HG03066 (cell line): Measurements from ENCODE around the gene TMOD1.

Experiments
- ATAC-seq: cut with Tn5 transposase; IDR thresholded peaks from one replicate; pipeline ENCODE4 v1.9.1; 2021; ENCODE audit warnings: low read depth; ENCODE audit not compliant: unreplicated experiment

The TMOD1 gene

GRCh38 chr9:97515662-97516061, 14.2 kb downstream of the TMOD1 start:
- ATAC-seq = no peak

DNA sequence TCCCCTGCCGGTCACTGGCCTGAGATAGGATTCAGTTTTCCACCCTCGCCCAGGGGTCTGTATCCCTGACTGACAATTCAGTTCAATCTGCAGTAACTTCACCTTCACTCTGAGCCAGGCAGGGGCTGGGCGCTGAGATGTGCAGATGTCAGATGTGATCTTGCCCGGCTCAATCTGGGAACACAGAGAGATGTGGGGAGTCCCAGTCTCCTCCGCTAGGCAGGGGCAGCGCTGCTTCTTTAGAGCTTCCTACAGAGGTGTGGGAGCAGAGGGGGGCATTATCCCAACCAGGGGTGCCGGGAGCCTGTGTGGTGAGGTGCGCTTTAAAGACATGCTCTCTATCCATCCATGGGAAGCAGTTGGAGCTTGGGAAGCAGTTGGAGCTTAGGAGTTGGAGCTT, 14.6 kb downstream of the TMOD1 start:
- no peak for ATAC-seq

DNA sequence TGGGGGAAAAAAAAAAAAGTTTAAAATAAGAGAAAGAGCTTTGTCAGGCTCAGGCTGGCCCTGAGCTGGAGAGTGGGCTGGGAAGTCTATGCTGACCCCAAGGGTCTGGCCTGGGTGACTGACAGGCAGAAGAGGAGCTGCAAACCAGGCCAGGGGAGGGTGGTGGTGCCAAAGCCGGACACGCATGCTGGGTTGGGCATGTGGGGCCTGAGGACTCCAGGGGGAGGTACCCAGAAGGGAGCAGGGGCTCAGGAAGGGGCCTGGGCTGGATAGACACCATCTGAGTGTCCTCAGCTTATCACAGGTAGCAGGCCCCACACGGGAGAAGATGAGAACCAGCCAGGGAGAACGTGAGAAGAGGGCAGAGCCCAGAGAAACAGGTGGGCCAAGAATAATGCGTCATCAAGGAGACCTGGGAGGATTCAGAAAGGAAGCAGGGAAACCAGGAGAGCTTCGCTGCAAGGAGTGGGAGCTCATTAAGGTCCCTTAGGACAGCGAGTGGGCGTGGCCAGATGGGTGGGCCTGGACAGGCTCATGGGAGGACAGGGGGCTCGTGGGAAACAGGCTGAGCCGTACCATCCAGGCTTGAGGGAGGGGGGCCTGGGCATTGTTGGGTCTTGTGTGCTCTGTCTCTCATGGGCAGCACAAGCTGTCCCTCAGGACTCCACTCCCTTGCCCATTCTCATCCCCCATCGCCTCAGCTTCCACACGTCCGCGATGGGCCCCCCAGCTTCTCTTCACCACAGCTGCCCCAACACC, 16.0 kb downstream of the TMOD1 start:
- ATAC-seq = no peak

- no peak for ATAC-seq
Measured at GRCh38 chr9:97518166-97518908, 16.9 kb downstream of the TMOD1 start.

DNA sequence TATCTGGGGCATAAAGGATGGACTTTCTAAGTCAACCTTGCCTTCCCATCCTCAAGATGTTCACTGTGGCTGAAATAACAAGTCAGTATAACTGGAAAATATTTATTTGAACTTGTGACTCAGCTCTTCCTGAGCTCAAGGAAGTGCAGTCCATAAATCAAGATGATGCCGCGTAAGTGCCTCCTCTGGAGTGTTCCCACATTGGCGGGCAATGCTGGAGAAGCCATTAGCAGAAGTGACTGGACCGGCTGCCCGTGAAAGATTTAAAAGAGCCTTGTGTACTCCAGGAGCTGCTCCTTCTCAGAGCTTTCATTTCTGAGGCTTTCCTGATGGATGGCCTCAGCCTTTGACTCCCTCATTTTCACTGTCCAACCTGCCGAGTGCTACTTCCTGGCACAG, 17.4 kb downstream of the TMOD1 start:
- no peak for ATAC-seq

DNA sequence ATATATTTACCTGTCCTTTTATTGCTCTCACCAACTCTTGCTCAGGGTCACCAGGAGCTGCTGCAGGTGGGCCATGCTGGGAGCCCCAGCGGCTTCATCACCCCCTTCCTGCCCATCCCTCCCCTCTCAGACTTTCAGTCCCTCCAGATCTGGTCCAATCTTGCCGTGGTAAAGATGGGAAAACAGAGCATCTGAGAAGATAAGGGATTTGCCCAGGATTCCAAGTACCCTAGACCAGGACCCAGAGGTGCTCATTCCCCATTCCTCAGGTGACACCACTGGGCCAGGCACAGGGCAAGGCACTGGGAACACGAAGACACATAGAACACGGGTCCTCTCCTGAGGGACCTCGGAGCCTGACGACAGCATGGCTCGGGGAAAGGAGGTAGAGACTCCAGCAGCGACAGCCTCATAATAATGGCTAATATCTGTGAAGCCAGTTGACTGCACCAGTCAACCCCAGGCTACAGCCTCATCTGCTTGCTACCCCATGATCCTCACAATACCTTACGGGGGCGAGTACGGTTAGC, 18.0 kb downstream of the TMOD1 start:
- ATAC-seq = no peak

DNA sequence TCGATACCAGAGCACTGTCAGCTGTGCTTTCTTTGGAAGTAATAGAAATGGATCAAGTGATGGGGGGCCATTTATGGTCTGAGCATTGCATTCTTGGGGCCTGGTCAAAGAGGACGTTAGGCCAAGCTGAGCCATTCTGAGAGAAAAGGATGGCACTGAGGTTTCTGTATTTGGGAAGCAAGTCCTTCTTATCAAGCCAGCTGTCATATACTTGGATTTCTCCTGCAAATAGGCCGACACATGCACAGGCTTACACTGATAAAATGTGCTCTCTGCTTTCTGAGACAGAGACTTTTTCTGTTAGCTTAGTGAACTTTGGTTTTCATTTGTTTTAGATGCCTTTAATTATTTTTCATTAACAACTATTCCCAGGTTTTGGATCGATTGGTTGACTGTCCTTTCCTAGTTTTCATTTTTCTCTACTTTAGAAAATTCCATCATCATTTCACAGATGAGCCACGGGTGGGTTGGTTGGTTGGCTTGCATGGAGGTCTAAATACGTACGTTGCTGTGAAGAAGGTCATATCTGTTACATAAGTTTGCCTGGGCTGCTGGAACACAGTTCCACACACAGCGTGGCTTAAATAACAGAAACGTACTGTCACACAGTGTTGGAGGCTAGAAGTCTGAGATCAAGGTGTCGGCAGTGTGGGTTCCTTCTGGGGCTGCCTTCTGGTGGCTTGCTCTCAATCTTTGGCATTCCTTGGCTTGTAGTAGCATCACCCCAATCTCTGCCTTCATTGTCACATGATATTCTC, 20.3 kb downstream of the TMOD1 start:
- ATAC-seq = no peak

GRCh38 chr9:97524424-97524823, 23.0 kb downstream of the TMOD1 start:
- no peak for ATAC-seq

DNA sequence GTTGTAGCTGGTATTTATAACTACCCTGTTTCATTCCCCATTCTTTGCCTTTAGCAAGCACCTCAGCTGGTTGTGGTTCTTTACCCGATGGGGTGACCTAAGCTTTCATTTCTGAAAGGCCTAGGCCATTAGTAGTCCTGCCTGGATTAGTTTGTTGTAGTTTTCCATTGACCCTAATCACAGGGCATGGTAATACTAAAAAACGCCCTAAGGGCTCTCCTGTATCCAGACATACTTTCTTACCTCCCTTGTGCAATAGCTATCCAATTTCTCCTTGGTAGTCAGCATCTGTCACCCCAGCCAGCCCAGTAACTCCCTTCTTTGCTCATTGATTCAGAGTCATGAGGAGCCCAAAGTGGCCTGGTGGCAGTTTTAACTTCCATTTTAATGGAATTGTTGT, 24.0 kb downstream of the TMOD1 start:
- ATAC-seq = no peak

DNA sequence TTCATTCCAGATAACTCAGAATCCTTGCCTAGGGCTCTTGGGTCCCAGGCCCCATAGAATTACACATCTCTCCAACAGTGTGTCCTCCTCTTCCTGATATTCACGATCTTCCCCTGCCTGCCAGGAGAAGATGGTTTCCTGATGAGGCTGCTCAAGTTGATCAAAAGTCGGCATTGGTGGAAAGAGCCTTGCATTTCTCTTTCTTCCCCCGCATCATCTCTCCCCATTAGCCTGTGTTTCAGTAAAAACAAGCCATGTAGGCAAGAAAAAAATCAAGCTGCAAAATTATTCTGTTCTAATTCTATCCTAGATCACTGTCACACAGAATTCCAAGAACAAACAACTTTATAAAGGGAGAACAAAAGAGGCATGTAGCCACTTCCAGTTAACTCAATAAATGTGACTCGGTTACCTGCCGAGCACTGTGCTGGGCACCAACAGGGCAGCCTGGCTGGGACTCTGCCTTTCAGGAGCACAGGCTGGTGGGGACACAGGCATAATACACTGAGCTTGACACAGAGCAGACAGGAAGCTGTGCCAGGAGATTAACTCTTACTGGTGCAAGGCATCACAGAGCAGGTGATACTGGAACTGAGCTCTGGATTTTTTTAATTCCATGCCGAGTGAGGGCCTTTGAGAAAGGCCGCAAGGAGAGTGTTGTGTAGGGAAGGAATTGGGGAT, 25.6 kb downstream of the TMOD1 start:
- no peak for ATAC-seq

DNA sequence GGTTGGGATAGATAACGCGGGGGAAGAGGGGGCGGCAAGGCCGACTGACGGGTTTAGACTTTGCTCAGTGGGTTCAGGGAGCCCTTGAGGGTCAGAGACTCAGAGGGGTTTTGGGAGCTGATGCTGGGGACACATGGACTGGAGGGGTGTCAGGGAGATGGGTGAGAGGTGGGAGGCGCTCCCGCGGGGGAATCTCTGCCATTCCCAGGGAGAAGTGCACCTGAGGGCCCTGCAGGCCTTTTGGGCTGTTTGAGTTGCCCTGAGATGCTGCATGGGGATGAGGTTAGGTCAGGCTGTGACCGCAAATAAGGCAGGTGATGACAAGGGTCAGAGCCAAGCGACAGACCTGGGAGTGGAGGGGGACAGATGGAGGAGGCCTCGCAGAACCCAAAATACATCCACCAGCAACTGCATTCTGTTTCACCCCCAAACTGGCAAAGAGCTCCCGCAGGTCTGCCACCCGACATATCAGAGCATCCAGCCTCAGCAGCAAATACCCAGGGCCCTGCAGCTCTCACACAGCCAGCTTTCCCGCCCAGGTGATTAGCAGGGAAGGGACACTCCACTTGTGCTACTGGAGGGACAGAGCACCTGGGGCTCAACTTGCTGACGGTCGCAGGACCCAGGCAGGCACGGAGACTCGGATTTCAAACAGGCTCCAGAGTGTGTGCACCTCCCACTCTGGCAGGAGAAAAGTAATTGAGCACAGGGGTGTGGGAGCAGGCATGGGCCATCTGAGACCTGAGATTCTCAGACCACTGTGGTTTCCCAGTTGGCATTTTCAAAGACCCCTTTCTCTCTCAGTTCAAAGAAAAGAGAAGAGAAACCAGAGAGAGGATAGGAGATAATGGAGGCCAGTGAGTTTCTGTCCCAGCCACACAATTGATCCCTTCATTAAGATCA, 26.4 kb downstream of the TMOD1 start:
- peak; percentile 36 for ATAC-seq

DNA sequence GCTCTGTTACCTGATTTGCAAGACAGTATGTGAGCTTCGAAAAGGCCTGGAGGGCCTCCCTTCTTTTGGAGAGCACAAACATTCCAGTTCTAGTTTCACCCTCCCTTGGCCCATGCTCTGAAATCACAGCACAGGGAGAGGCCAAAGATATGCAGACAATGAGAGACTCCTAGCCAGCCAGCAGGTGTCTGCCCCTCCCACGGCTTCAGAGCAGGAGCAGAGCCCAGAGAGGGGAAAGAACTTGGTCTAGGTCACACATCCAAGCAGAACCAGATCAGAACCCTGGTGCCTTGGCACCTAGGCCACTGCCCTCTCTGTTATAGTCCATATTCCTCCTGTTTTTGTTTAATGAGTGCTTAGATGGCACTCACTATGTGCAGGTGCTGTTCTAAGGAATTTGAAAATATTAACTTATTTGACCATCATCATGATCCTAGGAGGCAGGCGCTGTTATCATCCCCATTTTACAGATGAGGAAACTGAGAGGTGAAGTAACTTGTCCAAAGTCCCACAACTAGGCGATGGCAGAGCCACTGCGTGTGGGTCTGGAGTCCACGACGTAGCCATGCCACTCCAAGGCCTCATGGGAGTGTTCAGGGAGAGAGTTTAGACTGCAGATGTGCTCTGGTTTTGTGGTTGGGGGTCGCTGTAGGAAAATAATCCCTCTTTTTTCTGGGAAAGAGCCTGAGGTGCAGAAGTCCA, 27.2 kb downstream of the TMOD1 start:
- peak; percentile 50 for ATAC-seq

DNA sequence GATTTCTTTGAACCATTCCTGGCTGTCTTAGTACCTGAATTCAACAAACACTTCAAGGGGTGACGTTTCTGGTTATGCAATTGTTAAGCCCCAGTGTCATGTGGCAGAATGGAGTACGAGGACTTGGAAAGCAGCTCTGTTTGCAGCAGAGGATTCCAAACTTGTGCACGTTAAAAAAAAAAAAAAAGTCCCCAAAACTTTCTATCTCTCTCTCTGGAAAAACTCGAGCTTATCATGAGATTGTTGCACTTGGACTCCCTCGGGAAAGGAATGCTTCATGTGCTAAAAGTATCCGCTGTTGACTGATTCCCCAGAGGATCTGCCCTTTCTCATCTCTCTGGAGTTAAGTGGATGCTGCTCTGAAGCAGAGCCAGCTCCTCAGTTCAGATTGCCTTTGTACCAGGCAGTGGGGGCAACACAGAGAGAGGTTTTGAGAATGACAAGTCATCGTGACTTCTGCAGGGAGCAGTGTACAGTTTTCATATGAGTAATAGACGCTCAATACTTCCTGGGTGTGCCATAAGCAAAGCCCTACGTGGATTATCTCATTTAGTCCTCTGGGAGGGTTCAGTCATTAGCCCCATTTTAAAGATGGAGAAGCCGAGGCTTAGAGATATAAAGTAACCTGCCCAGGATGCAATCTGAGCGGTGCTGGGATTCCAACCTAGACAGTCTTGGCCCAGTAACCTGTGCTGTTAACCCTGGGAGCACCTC, 28.1 kb downstream of the TMOD1 start:
- peak; percentile 55 for ATAC-seq

- ATAC-seq = no peak
Measured at GRCh38 chr9:97531888-97532376, 30.5 kb downstream of the TMOD1 start.

DNA sequence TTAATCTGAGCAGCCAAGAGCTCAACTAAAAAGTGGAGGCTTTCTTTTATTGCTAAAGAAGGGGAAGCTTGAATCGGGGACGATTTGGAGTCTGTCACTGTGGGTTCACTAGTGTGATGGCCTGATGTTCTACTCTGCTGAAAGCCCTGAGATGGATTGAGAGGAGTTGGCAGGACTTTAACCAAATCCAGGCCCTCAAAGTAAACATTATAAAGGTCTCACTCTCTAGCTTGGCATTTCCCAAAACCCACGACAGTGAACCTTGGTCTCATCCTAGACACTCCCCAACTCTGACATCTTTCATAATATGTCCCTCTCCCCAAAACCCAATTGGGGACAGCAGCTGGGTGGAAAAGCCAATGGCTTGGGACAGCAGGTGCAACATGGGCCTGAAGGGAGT, 32.7 kb downstream of the TMOD1 start:
- no peak for ATAC-seq

GRCh38 chr9:97534961-97535594, 33.6 kb downstream of the TMOD1 start:
- no peak for ATAC-seq

GRCh38 chr9:97535771-97536170, 34.3 kb downstream of the TMOD1 start:
- no peak for ATAC-seq

DNA sequence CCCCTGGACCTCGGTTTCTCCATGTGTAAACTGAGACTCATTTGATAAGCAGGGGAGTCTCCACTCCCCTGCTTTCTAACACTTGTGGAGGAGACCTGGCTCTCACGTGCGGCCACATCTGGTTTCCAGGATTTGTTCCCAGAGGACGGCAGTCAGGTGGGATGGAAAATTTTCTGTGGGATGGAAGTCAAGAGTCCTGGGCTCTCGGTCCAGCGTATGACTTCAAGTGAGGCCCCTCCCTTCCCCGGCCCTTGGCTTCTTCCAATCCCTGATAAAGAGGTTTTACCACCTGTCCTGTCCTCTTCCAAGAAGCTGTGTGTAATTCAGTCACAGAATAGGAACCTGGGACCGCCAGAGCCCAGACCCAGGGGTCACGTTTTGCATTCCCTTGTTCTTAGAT, 35.0 kb downstream of the TMOD1 start:
- no peak for ATAC-seq
